Thoracic aorta (tissue), 2 donors: Measurements from ENCODE around the gene BRSK1. TPM values are rescaled to one million over a fixed set of nuclear protein-coding genes. Genes with fewer than 3 reads are reported as not detected.

Experiments used
- ATAC-seq: fragments of 150-250 bp; one replicate; pipeline ENCODE4 v1.8.0; 2017; ENCODE audit warnings: low read depth; ENCODE audit not compliant: insufficient number of reproducible peaks, low FRiP score
- DNase-seq: peaks from one replicate; pipeline ENCODE4 v3.0.0-alpha.2; 2020; ENCODE audit warnings: low spot score
- H3K27ac ChIP-seq, 2 donors: fragments of 200-600 bp; sonication (generic); 1 replicate in 1 of 2; 2 replicates in 1 of 2; pipeline ENCODE4 v1.5.1; 2016; ENCODE audit warnings: mild to moderate bottlenecking in 2 of 2, moderate library complexity in 2 of 2
- H3K27me3 ChIP-seq: fragments of 200-600 bp; sonication (generic); replicated peaks from 2 replicates; pipeline ENCODE4 v1.6.0; 2016; ENCODE audit warnings: mild to moderate bottlenecking; ENCODE audit not compliant: insufficient read depth
- H3K36me3 ChIP-seq: fragments of 200-600 bp; sonication (generic); one replicate; pipeline ENCODE4 v1.5.1; 2016
- H3K4me1 ChIP-seq, 2 donors: fragments of 200-600 bp; sonication (generic); 1 replicate in 1 of 2; 2 replicates in 1 of 2; pipeline versions ENCODE4 v1.5.1 to v1.6.0; 2016; ENCODE audit warnings: low read depth in 2 of 2, mild to moderate bottlenecking in 1 of 2; ENCODE audit not compliant: control insufficient read depth in 1 of 2
- H3K4me3 ChIP-seq: fragments of 200-600 bp; sonication (generic); 2 replicates; pipeline ENCODE4 v1.5.1; 2016; ENCODE audit warnings: mild to moderate bottlenecking
- H3K9me3 ChIP-seq: fragments of 200-600 bp; sonication (generic); 2 replicates; pipeline ENCODE4 v1.5.1; 2016
- total RNA-seq, 2 donors: library from RNA; depleted of rRNA; stranded (reverse); fragments of >200 nt; gene quantifications; one replicate each; pipeline versions ENCODE4 v1.1.0 to v1.2.3, GENCODE V29; 2016
- TF ChIP-seq, protein P1 (sequence below): fragments of 200-600 bp; sonication (generic); IDR thresholded peaks from one replicate; pipeline ENCODE4 v1.5.1; 2019; ENCODE audit warnings: antibody characterized with exemption

Gene BRSK1
- 10 to 100 TPM; 10.8 to 16.7 TPM for total RNA-seq

DNA sequence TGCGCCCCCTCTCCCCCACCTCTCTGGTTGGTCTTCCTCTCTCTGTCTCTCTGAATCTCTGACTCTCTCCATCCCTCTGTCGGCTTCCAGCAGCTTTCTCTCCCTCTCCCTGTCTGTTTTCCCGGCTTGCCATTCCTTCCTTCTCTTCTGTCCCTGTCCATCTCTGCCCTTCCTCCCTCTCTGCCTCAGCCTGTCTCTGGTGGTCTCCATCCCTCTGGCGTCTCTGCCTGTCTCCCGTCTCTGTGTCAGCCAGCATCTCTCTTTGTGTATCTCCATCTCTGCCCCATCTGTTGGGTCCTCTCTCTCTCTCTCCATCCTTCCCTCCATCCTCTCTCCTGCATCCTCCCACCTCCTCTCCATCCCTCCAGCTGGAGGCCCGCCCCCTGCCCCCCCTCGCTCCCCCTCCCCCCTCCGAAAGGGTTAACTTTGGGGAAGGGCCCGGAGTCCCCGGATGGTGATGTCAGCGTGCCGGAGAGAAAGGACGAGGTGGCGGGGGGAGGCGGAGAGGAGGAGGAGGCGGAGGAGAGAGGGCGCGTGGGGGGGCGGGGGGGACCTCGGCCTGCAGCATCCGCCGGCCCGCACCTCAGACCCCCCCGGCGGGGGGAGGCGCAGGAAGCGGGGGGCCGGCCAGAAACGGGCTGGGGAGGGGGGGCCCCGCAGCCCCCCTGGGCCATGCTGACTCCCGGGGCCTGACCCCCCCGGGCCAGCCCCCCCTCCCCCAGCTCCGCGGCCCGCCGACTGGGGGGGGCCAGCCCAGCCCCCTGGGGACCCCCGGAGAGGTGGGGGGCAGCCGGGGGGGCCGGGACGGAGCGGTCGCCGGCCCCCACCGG lies at the start of gene BRSK1:
Gene BRSK1, plus strand, starts transcription at position 450 of the 830 bp plus-strand sequence. CDS start 446 bp downstream, outside the sequence.
- H3K27ac ChIP-seq, result peak within 1 kb of the TSS; percentile 72 to 76
- ATAC-seq (no peak), DNase-seq (no peak)
- TF ChIP-seq, protein P1, sequence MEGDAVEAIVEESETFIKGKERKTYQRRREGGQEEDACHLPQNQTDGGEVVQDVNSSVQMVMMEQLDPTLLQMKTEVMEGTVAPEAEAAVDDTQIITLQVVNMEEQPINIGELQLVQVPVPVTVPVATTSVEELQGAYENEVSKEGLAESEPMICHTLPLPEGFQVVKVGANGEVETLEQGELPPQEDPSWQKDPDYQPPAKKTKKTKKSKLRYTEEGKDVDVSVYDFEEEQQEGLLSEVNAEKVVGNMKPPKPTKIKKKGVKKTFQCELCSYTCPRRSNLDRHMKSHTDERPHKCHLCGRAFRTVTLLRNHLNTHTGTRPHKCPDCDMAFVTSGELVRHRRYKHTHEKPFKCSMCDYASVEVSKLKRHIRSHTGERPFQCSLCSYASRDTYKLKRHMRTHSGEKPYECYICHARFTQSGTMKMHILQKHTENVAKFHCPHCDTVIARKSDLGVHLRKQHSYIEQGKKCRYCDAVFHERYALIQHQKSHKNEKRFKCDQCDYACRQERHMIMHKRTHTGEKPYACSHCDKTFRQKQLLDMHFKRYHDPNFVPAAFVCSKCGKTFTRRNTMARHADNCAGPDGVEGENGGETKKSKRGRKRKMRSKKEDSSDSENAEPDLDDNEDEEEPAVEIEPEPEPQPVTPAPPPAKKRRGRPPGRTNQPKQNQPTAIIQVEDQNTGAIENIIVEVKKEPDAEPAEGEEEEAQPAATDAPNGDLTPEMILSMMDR, result no peak
- H3K36me3 ChIP-seq, result no peaks in the 10 kb centered on the region
- H3K4me1 ChIP-seq, result peaks cover 16 to 28% of the 10 kb centered on the region in 2 donors
- H3K27me3 ChIP-seq, result no peaks in the 10 kb centered on the region
- peak within 1 kb of the TSS; percentile 80 for H3K4me3 ChIP-seq
- no peaks in the 10 kb centered on the region for H3K9me3 ChIP-seq

DNA sequence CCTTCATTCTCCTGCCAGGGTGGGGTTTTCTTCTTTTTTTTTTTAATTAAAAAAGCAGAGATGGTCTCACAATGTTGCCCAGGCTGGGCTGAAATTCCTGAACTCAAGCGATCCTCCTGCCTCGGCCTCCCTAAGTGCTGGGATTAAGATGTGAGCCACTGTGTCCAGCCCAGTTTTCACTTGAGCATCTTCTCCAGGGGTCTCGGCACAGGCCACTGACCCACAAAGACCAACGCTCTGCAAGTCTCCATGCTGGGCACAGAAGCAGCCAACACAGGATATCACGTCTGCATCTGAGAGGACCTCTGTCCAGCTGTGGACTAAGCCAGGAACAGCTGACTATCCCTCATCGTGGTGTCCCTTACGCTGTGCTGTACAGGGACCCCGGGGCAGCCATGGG lies 45.8 kb upstream of the BRSK1 start:
- ATAC-seq (no peak), DNase-seq (no peak)
- no peaks in the 10 kb centered on the region for H3K27me3 ChIP-seq
- no peak overlapping the region for H3K4me3 ChIP-seq
- TF ChIP-seq, protein P1, result no peak
- no peaks in the 10 kb centered on the region for H3K9me3 ChIP-seq
- H3K4me1 ChIP-seq, result no peaks in the 10 kb centered on the region
- peaks cover 66% of the 10 kb centered on the region for H3K36me3 ChIP-seq
- no peak overlapping the region for H3K27ac ChIP-seq

GRCh38 chr19:55239004-55239403 lies 44.8 kb upstream of the BRSK1 start:
- TF ChIP-seq, protein P1, result no peak
- ATAC-seq (no peak), DNase-seq (no peak)
- no peaks in the 10 kb centered on the region for H3K9me3 ChIP-seq
- peaks cover 71% of the 10 kb centered on the region for H3K36me3 ChIP-seq
- H3K27ac ChIP-seq, result no peak overlapping the region
- H3K4me1 ChIP-seq, result no peaks in the 10 kb centered on the region
- H3K4me3 ChIP-seq, result no peak overlapping the region
- no peaks in the 10 kb centered on the region for H3K27me3 ChIP-seq

DNA sequence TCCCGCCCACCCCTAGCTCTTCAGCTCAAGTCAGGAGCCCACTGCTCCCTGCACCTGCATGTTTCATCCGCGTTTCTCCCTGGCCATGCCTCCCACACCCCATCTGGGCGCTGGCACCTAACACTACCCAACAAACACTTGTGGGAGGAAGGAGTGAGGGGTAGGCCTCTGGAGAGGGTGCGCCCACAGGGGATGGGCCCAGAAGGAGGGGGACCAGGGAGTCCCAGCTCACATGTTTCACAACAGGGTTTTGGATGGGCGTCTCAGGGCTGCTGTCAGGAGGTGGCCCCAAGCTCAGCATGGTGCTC lies 43.1 kb upstream of the BRSK1 start:
- H3K36me3 ChIP-seq, result peaks cover 84% of the 10 kb centered on the region
- H3K4me3 ChIP-seq, result no peak overlapping the region
- DNase-seq, result no peak
- TF ChIP-seq, protein P1, result no peak
- no peaks in the 10 kb centered on the region for H3K27me3 ChIP-seq
- no peak for ATAC-seq
- no peaks in the 10 kb centered on the region for H3K9me3 ChIP-seq
- no peak overlapping the region for H3K27ac ChIP-seq
- H3K4me1 ChIP-seq, result no peaks in the 10 kb centered on the region

DNA sequence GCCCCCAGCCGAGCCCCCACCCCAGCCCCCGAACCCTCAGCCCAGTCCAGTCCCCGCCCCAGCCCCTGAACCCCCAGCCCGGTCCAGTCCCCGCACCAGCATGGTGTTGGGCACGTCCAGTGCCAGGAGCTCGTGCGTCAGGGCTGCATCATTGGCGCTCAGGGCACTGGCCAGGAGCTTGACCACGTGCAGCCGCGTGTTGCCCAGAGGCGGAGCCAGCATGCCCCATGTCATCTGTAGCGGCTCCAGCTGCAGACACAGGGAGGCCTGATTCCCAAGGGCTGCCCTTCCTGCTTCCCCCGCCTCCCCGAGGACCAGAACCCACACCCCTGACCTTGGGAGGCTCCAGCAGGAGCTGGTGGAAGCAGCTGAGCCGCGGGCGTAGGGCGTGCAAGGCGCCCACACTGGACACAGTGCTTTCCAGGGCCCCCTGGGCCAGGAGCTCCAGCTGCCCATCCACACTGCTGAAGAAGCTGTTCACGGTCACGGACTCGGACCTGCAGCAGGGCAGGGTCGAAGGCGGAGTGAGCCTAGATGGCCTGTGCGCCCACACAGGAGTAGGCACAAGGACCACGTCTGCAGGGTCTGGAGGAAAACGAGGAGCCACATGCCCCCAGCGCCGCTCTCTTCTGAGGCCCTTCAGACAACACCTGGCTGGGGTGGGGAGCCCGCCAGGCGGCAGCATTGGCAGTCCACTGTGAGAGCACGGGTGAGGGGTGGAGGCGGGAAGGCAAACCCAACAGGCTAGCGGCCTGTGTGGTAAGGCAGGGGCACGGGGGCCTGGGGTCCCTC lies 42.5 kb upstream of the BRSK1 start:
- no peak for DNase-seq
- Histone ChIP-seq H3K27me3 (no peaks in the 10 kb centered on the region), H3K27ac (no peak overlapping the region), H3K9me3 (no peaks in the 10 kb centered on the region), H3K4me1 (no peaks in the 10 kb centered on the region), H3K36me3 (peaks cover 85% of the 10 kb centered on the region), H3K4me3 (no peak overlapping the region)
- TF ChIP-seq, protein P1, result no peak
- ATAC-seq, result no peak
